ENCODE results near the gene CNTN2. TPM values are rescaled to one million over a fixed set of nuclear protein-coding genes. Genes with fewer than 3 reads are reported as not detected.

Gene CNTN2
- total and polyA plus RNA-seq, 2 of the 8 experiments (the other 6 are each of a cell fraction or from before 2014, with no cell fraction given) = 1.2 to 3.9 TPM

DNA sequence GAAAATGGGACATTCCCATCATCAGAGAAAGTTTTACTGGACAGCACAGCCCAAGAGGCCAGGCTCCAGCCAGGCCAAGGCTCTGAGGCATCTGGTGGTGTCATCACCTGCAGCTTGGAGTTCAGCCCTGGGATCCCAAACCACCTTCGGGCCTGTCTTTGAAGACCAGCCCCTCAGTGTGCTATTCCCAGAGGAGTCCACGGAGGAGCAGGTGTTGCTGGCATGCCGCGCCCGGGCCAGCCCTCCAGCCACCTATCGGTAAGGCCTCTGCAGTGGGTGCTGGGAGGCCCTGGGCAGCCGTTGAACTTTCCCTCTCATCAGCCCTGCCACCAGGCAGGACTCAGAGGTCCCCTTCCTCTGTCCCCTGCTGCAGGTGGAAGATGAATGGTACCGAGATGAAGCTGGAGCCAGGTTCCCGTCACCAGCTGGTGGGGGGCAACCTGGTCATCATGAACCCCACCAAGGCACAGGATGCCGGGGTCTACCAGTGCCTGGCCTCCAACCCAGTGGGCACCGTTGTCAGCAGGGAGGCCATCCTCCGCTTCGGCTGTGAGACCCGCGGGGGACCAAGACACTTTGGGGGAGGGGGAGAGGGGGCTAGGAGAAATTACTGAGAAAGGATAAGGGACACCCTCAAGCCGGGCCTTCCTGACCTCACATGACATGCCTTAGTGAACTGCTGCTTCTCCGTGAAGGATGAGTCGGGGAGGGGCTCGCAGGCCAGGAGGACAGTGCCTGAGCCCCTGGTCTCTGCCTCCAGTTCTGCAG is 15.0 kb downstream of the CNTN2 start (continued):
- TF ChIP-seq POLR2A (IDR thresholded peaks at IDR 0.05; ENCODE audit: control extremely low read depth in 1 of 2, low read depth in 2 of 2, low read length in 2 of 2) (no peak), EP300 (IDR thresholded peaks at IDR 0.05; ENCODE audit: borderline replicate concordance in 1 of 2, low read depth in 2 of 2, low read length in 2 of 2) (no peak), CHD2 (IDR thresholded peaks at IDR 0.05; ENCODE audit: low read length) (no peak), RAD21 (IDR thresholded peaks at IDR 0.05 in 1 of 2, conservative IDR thresholded peaks at IDR 0.05 in 1 of 2; ENCODE audit: low read depth in 2 of 2, low read length in 2 of 2) (no peak), EZH2 (IDR thresholded peaks at IDR 0.05; ENCODE audit: low read depth, low read length, severe bottlenecking) (no peak), NANOG (IDR thresholded peaks at IDR 0.05; ENCODE audit: insufficient read depth, low read depth, low read length, poor library complexity, severe bottlenecking) (no peak), YY1 (IDR thresholded peaks at IDR 0.05; ENCODE audit: low read depth, low read length) (no peak)
- TF ChIP-seq, protein P1, sequence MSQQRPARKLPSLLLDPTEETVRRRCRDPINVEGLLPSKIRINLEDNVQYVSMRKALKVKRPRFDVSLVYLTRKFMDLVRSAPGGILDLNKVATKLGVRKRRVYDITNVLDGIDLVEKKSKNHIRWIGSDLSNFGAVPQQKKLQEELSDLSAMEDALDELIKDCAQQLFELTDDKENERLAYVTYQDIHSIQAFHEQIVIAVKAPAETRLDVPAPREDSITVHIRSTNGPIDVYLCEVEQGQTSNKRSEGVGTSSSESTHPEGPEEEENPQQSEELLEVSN (IDR thresholded peaks at IDR 0.05) = no peak

Measured in H1 (cell line).